Measurements from ENCODE around the gene PPL.

DNA sequence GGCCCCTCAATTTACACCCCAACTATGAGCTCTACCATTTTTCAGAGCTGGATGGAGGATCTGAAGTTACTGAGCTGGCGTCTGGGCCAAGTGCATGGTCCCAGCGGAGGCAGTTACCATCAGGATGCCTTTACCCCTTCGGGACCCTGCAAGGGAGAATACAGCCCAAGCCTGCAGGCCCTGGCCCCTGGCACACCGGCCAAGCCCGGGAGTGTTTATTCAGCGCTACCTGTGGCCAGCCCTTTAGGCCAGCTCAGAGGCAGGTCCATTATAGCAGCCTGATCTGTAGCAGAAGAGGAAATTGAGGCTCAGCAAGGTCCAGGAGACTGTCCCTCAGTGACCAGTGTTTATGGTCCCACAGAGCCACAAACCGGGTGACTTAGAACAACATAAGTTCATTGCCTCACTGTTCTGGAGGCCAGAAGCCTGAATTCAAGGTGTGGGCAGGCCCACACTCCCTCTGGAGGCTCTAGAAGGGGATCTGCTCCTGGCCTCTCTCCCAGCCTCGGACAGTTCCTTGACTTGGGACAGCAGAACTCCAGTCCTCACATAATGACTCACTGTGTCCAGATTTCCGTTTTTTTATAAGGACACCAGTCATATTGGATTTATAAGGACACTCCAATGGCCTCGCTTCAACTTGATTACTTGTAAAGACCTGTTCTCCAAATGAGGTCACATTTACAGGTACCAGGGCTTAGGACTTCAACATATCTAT is 29.9 kb upstream of the PPL start:
- TF ChIP-seq, protein P1, sequence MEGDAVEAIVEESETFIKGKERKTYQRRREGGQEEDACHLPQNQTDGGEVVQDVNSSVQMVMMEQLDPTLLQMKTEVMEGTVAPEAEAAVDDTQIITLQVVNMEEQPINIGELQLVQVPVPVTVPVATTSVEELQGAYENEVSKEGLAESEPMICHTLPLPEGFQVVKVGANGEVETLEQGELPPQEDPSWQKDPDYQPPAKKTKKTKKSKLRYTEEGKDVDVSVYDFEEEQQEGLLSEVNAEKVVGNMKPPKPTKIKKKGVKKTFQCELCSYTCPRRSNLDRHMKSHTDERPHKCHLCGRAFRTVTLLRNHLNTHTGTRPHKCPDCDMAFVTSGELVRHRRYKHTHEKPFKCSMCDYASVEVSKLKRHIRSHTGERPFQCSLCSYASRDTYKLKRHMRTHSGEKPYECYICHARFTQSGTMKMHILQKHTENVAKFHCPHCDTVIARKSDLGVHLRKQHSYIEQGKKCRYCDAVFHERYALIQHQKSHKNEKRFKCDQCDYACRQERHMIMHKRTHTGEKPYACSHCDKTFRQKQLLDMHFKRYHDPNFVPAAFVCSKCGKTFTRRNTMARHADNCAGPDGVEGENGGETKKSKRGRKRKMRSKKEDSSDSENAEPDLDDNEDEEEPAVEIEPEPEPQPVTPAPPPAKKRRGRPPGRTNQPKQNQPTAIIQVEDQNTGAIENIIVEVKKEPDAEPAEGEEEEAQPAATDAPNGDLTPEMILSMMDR (IDR thresholded peaks at IDR 0.05), result no peak
- no peak for TF ChIP-seq POLR2A (IDR thresholded peaks at IDR 0.05)

Data from Peyer's patch (tissue), 4 donors.